Neural crest cell (in vitro differentiated cells): Measurements from ENCODE around the gene KIF4A. TPM values are rescaled to one million over a fixed set of nuclear protein-coding genes. Genes with fewer than 3 reads are reported as not detected.

Experiments used
- DNase-seq: peaks from one replicate; pipeline ENCODE4 v3.0.0; 2021; ENCODE audit warnings: low read depth, mixed read lengths, low spot score
- H3K27ac Mint-ChIP-seq: one replicate; pipeline ENCODE4 v1.8.0; 2021; ENCODE audit warnings: mild to moderate bottlenecking, mixed read lengths; ENCODE audit not compliant: unreplicated experiment
- H3K27me3 Mint-ChIP-seq: 2 replicates; pipeline ENCODE4 v1.8.0; 2021; ENCODE audit warnings: low read depth, mild to moderate bottlenecking, mixed read lengths
- H3K36me3 Mint-ChIP-seq: 2 replicates; pipeline ENCODE4 v1.8.0; 2021; ENCODE audit warnings: low read depth, mild to moderate bottlenecking, mixed read lengths
- H3K4me1 Mint-ChIP-seq: 2 replicates; pipeline ENCODE4 v1.8.0; 2021; ENCODE audit warnings: mixed read lengths
- H3K4me3 Mint-ChIP-seq: one replicate; pipeline ENCODE4 v1.8.0; 2021; ENCODE audit warnings: mild to moderate bottlenecking, mixed read lengths
- H3K9me3 Mint-ChIP-seq: 2 replicates; pipeline ENCODE4 v1.8.0; 2021; ENCODE audit warnings: mixed read lengths
- total RNA-seq: library from RNA; stranded (reverse); gene quantifications from 2 replicates; pipeline ENCODE4 v1.2.1, GENCODE V29; 2021
- TF ChIP-seq, protein P1 (sequence below): fragments of 200-600 bp; sonication (generic); conservative IDR thresholded peaks from 2 replicates; pipeline ENCODE4 v1.5.0; 2021; ENCODE audit warnings: antibody characterized with exemption, mild to moderate bottlenecking

The KIF4A gene
- total RNA-seq, 1 donor from 2014 or later = 58.5 TPM

DNA sequence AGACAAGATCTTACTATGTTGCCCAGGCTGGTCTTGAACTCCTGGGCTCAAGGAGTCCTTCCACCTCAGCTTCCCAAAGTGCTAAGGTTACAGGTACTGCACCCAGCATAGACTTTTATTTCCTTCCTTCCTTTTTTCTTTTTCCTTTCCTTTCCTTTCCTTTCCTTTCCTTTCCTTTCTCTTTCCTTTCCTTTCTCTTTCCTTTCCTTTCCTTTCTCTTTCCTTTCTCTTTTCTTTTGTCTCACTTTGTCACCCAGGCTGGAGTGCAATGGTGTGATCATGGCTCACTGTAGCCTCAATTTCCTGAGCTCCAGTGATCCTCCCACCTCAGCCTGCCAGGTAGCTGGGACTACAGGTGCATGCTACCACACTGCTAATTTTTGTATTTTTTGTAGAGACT, 174.1 kb downstream of the KIF4A start:
- Mint-ChIP-seq H3K9me3 (peaks cover 2% of the 10 kb centered on the region), H3K4me1 (no peaks in the 10 kb centered on the region), H3K4me3 (no peak overlapping the region), H3K27ac (no peak overlapping the region), H3K27me3 (no peaks in the 10 kb centered on the region), H3K36me3 (peaks cover 20% of the 10 kb centered on the region)
- DNase-seq = no peak
- TF ChIP-seq, protein P1, sequence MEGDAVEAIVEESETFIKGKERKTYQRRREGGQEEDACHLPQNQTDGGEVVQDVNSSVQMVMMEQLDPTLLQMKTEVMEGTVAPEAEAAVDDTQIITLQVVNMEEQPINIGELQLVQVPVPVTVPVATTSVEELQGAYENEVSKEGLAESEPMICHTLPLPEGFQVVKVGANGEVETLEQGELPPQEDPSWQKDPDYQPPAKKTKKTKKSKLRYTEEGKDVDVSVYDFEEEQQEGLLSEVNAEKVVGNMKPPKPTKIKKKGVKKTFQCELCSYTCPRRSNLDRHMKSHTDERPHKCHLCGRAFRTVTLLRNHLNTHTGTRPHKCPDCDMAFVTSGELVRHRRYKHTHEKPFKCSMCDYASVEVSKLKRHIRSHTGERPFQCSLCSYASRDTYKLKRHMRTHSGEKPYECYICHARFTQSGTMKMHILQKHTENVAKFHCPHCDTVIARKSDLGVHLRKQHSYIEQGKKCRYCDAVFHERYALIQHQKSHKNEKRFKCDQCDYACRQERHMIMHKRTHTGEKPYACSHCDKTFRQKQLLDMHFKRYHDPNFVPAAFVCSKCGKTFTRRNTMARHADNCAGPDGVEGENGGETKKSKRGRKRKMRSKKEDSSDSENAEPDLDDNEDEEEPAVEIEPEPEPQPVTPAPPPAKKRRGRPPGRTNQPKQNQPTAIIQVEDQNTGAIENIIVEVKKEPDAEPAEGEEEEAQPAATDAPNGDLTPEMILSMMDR = no peak

DNA sequence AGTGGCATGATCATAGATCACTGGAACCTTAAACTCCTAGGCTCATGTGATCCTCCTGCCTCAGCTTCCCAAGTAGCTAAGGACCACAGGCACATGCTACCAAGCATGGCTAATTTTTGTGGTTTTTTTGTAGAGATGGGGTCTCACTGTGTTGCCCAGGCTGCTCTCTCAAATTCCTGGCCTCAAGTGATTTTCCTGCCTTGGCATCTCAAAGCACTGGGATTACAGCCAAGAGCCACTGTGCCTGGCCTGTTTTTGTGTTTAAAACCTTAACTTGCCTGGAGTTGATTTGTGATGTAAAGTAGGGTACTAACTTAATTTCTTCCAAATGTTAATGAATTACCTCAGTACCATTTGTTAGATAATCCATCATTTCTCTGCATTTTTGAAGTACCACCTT, 177.1 kb downstream of the KIF4A start:
- Mint-ChIP-seq H3K9me3 (no peaks in the 10 kb centered on the region), H3K4me1 (peaks cover 11% of the 10 kb centered on the region), H3K36me3 (peaks cover 16% of the 10 kb centered on the region), H3K27ac (no peak overlapping the region), H3K27me3 (no peaks in the 10 kb centered on the region), H3K4me3 (no peak overlapping the region)
- no peak for DNase-seq
- TF ChIP-seq, protein P1 = no peak

DNA sequence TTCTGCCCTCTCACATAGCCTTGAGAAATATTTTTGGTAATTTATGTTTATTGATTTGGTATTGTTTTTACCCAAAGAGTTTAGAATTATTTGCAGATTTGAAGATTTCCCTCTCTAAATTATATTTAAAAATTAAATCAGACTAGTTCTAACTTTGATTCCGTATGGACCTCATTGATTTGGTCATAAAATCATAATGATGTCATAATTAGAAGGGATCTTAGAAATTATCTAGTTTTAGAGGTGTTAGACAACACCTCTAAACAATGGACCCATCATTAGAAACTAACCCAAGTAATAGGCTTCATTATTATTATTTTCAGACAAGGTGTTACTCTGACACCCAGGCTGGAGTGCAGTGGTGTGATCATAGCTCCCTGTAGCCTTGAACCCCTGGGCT, 178.8 kb downstream of the KIF4A start:
- TF ChIP-seq, protein P1 = no peak
- peaks cover 11% of the 10 kb centered on the region for H3K4me1 Mint-ChIP-seq
- H3K36me3 Mint-ChIP-seq = peaks cover 16% of the 10 kb centered on the region
- no peak overlapping the region for H3K4me3 Mint-ChIP-seq
- no peak for DNase-seq
- H3K27ac Mint-ChIP-seq = no peak overlapping the region
- no peaks in the 10 kb centered on the region for H3K27me3 Mint-ChIP-seq
- no peaks in the 10 kb centered on the region for H3K9me3 Mint-ChIP-seq

Other genes starting within 250 kb of the KIF4A start
- not detected in 2 replicates for gene AWAT2, start 240.2 kb upstream of the KIF4A start, total RNA-seq
- gene OTUD6A, start 227.6 kb upstream of the KIF4A start, total RNA-seq = not detected in 2 replicates
- gene IGBP1, start 156.7 kb upstream of the KIF4A start, total RNA-seq = 36.9 and 38.3 TPM in 2 replicates
- gene DGAT2L6, start 112.6 kb upstream of the KIF4A start, total RNA-seq = not detected in 2 replicates
- not detected in 2 replicates for gene AWAT1, start 55.4 kb upstream of the KIF4A start, total RNA-seq
- gene P2RY4, start 29.9 kb upstream of the KIF4A start, total RNA-seq = 0.19 TPM in 1 of 2 replicates, not detected in the other
- gene ARR3, start 21.8 kb upstream of the KIF4A start, total RNA-seq = not detected in 2 replicates
- not detected in 2 replicates for gene RAB41, start 7.9 kb upstream of the KIF4A start, total RNA-seq
- 38.3 and 40.9 TPM in 2 replicates for gene PDZD11, start 177 bp upstream of the KIF4A start, total RNA-seq
- 5.3 and 6.0 TPM in 2 replicates for gene GDPD2, start 133.2 kb downstream of the KIF4A start, total RNA-seq
- gene DLG3, start 154.7 kb downstream of the KIF4A start, total RNA-seq = 54.3 and 65.6 TPM in 2 replicates